Fibroblast of the aortic adventitia (primary cell): ENCODE data around the gene C19orf33. TPM values are rescaled to one million over a fixed set of nuclear protein-coding genes. Genes with fewer than 3 reads are reported as not detected.

ENCODE experiments used
- DNase-seq: peaks from one replicate; pipeline ENCODE4 v3.0.0-alpha.2; 2010; ENCODE audit warnings: low read depth
- H3K4me3 ChIP-seq: 2 replicates; pipeline ENCODE4 v1.5.1; 2011; ENCODE audit warnings: low read depth, mild to moderate bottlenecking, control low read depth, low read length, moderate library complexity
- total RNA-seq: library from RNA; depleted of rRNA; stranded (reverse); fragments of >200 nt; gene quantifications from 2 replicates; pipeline ENCODE4 v1.2.3, GENCODE V29; 2012; ENCODE audit warnings: low replicate concordance
- TF ChIP-seq, protein P1 (sequence below): IDR thresholded peaks from 2 replicates; pipeline ENCODE4 v1.5.1; 2011; ENCODE audit warnings: mild to moderate bottlenecking, low read length, control low read depth, inconsistent platforms; ENCODE audit not compliant: insufficient read depth

Gene C19orf33
- total RNA-seq, 1 donor, result 0.45 TPM

DNA sequence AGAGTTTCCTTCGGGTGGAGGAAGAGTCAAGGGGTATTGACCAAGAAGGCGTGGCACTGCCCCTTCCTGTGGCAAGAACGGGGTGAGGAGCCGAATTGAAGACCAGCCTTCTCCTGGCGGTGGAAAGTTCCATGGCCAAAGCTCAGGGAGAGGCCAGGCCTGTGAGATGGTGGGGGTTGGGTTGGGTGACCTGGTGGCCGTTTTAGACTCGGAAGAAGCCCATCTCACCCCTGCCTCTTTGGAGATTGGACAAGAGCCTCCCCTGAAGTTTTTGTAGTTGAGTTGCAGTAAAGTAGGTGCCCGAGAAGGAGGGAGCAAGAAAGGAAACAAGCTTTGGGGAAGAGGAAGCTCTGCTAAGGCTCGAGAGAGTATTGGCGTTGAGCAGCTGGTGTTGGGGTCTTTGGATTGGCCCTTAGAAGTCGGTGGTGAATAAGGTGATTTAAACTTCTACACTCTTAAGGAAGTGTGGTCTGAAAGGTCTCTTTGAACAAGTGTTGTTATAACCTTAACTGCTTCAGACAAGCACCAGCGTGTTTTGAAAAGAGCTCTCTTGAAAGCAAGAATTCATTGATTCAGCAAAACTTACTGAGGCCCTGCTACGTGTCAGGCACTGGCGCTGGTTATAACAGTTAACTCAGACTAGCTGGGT lies 38.7 kb upstream of the C19orf33 start:
- DNase-seq, result no peak
- H3K4me3 ChIP-seq, result no peak overlapping the region

DNA sequence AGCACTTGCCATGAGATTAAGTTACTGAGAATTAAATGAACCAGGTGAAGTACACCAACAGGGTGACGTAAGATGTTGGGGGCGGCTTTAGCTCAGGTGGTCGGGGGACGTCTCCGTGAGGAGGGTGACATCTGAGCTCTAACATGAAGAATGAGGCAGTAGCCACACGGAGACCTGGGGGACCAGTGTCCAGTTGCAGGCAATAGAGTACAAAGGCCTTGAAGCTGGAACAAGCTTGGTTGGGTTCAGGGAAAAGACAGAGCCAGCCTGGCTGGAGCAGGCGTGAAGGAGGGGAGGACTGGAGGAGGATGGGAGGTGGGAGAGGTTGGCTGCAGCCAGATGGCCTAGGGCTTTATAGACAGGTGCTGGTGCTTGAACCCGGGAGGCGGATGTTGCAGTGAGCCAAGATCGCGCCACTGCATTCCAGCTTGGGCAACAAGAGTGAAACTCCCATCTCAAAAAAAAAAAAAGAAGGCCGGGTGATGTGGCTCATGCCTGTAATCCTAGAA lies 38.1 kb upstream of the C19orf33 start:
- no peak overlapping the region for H3K4me3 ChIP-seq
- no peak for DNase-seq
- TF ChIP-seq, protein P1, sequence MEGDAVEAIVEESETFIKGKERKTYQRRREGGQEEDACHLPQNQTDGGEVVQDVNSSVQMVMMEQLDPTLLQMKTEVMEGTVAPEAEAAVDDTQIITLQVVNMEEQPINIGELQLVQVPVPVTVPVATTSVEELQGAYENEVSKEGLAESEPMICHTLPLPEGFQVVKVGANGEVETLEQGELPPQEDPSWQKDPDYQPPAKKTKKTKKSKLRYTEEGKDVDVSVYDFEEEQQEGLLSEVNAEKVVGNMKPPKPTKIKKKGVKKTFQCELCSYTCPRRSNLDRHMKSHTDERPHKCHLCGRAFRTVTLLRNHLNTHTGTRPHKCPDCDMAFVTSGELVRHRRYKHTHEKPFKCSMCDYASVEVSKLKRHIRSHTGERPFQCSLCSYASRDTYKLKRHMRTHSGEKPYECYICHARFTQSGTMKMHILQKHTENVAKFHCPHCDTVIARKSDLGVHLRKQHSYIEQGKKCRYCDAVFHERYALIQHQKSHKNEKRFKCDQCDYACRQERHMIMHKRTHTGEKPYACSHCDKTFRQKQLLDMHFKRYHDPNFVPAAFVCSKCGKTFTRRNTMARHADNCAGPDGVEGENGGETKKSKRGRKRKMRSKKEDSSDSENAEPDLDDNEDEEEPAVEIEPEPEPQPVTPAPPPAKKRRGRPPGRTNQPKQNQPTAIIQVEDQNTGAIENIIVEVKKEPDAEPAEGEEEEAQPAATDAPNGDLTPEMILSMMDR, result no peak

More for the DNA sequence above, 38.7 kb upstream of the C19orf33 start:
- TF ChIP-seq, protein P1, result no peak

DNA sequence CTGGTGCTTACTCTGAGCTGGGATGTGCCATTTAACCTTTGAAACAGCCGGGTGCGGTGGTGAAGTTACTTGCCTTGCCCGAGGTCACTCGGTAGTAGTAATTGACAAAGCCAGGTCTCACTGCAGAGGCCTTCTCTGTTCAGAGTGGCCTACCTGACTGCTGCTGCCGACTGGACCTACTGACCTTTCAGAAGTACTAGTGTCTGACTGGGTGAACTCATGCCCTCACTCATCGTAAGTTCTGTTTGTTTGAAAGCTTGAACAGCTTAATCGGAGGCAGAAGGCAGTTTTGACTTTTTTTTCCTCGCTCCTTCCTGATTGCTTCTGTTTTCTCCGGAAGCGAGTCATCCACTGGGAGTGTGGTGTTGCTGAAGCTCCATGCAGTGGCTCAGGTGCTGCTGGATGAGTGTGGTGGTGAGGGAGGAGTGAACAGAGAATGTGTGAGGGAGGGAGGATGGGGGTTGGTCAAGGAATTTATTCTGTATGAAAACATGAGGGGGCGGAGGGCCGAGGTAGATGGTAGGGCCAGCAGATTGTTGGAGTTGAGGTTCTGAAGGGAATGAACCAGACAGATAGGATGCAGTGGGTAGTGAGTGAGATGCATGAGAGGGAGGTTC lies 37.0 kb upstream of the C19orf33 start:
- TF ChIP-seq, protein P1, result no peak

DNA sequence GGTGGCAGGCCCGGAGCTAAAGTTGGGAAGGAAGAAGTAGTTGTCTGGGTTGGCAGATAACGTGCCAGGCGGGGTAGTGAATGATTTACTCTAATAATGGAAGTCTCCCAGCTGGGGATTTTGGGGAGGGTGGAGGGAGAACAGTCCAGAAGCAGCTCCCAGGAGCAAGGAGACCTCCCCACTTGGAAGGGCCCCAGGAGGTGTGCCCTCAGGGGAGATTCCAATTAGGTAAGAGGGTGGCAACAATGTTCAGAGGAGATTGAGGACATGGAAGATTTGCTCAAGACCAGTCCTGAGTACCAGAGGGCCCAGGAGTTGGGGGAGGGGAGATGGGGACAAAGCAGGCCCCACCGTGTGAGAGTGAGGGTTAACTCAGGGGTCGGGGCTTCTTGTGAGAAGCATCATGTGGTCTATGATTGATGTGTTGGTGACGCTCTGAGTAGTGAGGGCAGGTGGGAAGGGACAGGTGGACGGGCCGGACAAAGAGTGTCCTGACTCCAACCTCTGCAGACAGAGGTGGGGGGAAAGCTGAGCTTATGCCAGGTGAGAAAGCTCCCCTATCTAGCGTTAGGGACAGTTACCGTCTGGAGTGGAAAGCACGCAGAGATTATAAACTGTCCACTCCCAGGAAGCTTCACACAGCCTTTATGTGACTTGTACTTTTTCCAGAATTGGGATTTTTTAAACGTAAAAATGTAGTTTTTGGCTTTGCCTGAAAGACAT lies 36.1 kb upstream of the C19orf33 start:
- DNase-seq, result no peak
- TF ChIP-seq, protein P1, result no peak
- H3K4me3 ChIP-seq, result no peak overlapping the region

More for the DNA sequence above, 37.0 kb upstream of the C19orf33 start:
- no peak overlapping the region for H3K4me3 ChIP-seq
- peak; percentile 37 for DNase-seq

DNA sequence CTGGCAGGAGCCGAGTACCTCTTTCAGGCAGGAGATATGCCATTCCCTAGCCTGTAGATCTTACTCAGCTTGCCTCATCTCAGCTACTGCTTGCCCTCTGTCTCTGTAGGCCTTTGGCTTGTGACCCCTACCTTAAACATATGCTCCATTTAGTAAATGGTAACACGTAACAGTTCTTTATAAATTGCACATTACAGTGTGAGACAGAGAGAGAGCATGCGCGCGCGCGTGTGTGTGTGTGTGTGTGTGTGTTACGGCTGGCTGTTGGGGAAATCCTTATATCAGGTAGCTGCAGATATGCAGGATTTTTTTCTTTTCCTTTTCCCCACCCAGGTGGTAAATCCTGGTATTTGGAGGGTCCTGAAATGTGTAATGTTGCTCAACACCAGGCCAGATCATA lies 35.5 kb upstream of the C19orf33 start:
- no peak for DNase-seq
- TF ChIP-seq, protein P1, result no peak
- H3K4me3 ChIP-seq, result no peak overlapping the region

DNA sequence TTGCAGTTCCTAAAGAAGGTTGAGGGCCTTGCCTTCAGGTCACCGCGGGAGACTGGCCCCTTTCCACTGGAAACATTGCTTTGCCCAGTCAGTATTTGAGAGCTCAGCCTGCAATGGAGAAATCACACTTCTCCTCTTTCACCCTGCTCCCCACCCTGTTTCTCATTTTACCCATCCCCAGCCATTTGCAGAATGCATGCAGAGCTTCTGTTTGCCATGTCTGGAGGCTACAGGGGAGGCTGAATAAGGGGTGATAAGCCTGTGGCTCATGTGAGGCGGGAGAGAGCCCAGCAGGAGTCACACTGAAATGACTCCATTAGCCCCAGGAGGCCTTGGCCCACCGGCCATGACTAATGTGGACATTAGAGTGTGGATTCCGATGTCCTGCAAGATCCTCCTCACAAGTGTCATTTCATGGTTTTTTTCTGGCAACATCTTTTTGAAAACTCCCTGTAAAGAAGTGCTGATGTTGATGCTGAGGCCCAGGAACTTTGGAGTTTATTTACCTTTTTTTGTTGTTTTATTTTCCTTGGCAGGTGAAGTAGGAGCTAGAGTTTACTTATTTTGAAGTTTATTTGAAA lies 33.4 kb upstream of the C19orf33 start:
- no peak for DNase-seq
- TF ChIP-seq, protein P1, result no peak
- no peak overlapping the region for H3K4me3 ChIP-seq
